ENCODE results near the gene TCF12.

Gene TCF12

DNA sequence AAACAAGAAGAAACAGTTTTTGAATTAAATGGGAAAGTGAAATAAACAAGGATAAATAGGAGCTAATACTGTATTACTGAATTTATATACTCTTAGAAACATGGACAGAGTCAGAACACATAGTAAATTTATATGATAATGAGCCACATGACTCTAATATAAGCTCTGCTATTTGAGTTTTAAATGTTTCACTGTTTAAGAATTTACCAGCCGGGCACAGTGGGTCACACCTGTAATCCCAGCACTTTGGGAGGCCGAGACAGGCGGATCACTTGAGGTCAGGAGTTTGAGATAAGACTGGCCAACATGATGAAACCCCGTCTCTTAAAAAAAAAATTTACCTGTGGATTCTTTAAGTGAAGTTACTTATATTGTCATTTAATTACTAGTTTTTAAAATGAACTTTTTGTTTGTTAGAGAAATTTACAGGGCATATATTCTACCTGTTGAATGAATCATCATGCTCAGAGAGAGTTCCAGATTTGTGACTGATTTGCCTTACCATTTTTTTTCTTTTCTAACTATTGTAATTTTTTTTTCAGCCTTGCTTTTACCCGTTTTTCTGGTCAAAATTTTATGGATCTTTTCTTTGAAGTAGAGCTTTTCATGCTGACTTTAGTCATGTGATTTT, 125.7 kb downstream of the TCF12 start:
- H3K4me3 ChIP-seq (ENCODE audit: low read depth, low read length): no peak overlapping the region
- H3K9ac ChIP-seq (ENCODE audit: low read depth, low read length): no peak overlapping the region
- no peaks in the 10 kb centered on the region for H3K27me3 ChIP-seq (ENCODE audit: control insufficient read depth, insufficient read depth, low read length)
- H3K9me3 ChIP-seq (ENCODE audit: control insufficient read depth, insufficient read depth, low read length): no peaks in the 10 kb centered on the region
- H3K4me1 ChIP-seq (ENCODE audit: control insufficient read depth, insufficient read depth, low read length): peaks cover 20% of the 10 kb centered on the region
- no peaks in the 10 kb centered on the region for H3K36me3 ChIP-seq (ENCODE audit: control insufficient read depth, insufficient read depth, low read length)

DNA sequence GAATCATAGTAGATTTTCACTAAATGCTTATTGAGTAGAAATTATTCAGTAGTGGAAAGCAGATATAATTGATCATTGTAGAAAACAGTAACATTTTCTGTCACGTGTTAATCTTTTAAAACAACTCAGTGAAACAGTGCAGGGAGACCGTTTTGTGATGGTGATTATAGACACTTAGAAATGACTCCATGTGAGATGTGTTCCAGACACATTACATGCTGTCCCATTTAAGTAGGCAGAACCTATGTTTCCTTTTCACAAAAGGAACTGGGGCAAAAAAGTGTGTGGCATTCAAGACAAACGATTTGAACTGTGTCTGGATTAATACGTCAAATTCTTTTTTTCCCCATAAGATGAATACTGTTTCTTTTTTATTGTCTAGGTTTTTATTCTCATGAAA, 126.5 kb downstream of the TCF12 start:
- Histone ChIP-seq H3K4me3 (ENCODE audit: low read depth, low read length) (no peak overlapping the region), H3K27me3 (ENCODE audit: control insufficient read depth, insufficient read depth, low read length) (no peaks in the 10 kb centered on the region), H3K36me3 (ENCODE audit: control insufficient read depth, insufficient read depth, low read length) (no peaks in the 10 kb centered on the region), H3K9me3 (ENCODE audit: control insufficient read depth, insufficient read depth, low read length) (no peaks in the 10 kb centered on the region), H3K9ac (ENCODE audit: low read depth, low read length) (no peak overlapping the region), H3K4me1 (ENCODE audit: control insufficient read depth, insufficient read depth, low read length) (peaks cover 15% of the 10 kb centered on the region)

DNA sequence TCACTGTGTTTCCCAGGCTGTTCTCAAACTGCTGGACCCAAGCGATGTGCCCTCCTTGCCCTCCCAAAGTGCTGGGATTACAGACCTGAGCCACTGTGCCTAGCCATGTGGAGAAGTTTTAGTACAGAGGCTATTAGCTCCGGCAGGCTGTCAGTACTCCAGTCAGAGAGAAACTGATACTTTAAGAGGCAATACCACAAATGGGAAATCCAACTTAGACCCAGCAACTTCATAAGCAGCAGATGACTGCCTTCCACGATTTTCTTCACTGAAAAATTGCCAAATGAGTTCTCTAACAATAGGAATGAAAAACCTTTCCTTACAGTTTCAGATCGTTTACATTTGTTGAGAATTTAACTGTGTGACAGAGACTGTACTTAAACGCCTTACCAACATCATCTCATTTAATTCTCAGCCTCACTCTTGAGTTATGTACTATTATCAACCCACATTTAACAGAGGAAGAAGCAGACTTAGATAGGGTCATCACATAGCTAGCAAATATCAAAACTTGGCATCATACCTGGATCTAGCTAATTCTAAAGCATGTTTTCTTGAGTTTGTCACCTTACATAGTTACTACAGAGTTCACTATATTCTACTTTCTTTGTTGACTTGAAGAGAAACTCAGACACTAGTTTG, 127.4 kb downstream of the TCF12 start:
- no peak overlapping the region for H3K4me3 ChIP-seq (ENCODE audit: low read depth, low read length)
- H3K9ac ChIP-seq (ENCODE audit: low read depth, low read length): no peak overlapping the region
- H3K9me3 ChIP-seq (ENCODE audit: control insufficient read depth, insufficient read depth, low read length): no peaks in the 10 kb centered on the region
- no peaks in the 10 kb centered on the region for H3K36me3 ChIP-seq (ENCODE audit: control insufficient read depth, insufficient read depth, low read length)
- peaks cover 11% of the 10 kb centered on the region for H3K4me1 ChIP-seq (ENCODE audit: control insufficient read depth, insufficient read depth, low read length)
- no peaks in the 10 kb centered on the region for H3K27me3 ChIP-seq (ENCODE audit: control insufficient read depth, insufficient read depth, low read length)

DNA sequence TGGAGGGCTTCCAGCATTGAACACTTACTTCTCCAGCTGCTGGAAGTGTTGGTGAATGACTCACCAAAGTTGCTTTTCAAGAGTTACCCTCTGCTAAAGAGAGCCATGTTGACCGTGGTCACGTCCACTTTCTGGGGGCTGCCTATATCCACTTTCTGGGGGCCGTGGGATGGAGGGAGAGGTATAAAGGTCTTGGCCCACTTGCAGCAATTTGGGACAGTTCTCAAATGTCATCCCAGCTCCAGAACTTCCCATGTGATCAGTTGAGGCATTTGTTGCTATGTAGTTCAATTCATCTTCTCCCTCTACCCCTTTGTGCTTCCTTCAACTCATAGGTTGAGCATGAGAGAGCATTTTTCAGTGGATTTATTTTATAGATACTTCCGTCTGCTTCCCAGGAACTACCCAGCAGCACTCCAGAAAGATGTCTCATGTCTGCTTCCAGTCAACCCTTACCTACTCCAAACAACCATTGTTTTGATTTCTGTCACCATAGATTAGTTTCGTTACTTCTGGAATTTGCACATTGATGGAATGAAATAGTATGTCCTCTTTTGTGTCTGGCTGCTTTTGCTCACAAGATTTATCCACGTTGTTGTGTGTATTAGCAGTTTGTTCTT, 130.6 kb downstream of the TCF12 start:
- Histone ChIP-seq H3K9me3 (ENCODE audit: control insufficient read depth, insufficient read depth, low read length) (no peaks in the 10 kb centered on the region), H3K9ac (ENCODE audit: low read depth, low read length) (no peak overlapping the region), H3K4me3 (ENCODE audit: low read depth, low read length) (no peak overlapping the region), H3K4me1 (ENCODE audit: control insufficient read depth, insufficient read depth, low read length) (peaks cover 5% of the 10 kb centered on the region), H3K36me3 (ENCODE audit: control insufficient read depth, insufficient read depth, low read length) (no peaks in the 10 kb centered on the region), H3K27me3 (ENCODE audit: control insufficient read depth, insufficient read depth, low read length) (no peaks in the 10 kb centered on the region)

DNA sequence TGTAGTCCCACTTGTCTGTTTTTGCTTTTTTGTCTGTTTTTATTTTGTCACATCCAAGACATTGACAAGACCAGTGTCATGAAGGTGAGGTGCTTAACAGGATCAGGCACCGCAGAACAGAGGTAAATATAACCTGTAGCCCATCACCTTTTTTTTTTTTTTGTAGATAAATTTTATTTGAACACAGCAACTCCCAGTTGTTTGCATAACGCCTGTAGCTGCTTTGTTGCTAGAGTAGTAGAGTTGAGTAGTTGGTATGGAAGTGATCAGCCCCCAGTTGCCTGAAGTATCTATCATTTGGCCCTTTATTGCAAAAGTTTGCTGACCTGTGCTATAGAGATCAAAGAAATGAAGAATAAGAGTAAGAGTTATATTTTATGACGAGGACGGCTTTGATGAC, 135.0 kb downstream of the TCF12 start:
- no peaks in the 10 kb centered on the region for H3K27me3 ChIP-seq (ENCODE audit: control insufficient read depth, insufficient read depth, low read length)
- no peak overlapping the region for H3K4me3 ChIP-seq (ENCODE audit: low read depth, low read length)
- no peak overlapping the region for H3K9ac ChIP-seq (ENCODE audit: low read depth, low read length)
- no peaks in the 10 kb centered on the region for H3K36me3 ChIP-seq (ENCODE audit: control insufficient read depth, insufficient read depth, low read length)
- H3K4me1 ChIP-seq (ENCODE audit: control insufficient read depth, insufficient read depth, low read length): peaks cover 5% of the 10 kb centered on the region
- no peaks in the 10 kb centered on the region for H3K9me3 ChIP-seq (ENCODE audit: control insufficient read depth, insufficient read depth, low read length)

DNA sequence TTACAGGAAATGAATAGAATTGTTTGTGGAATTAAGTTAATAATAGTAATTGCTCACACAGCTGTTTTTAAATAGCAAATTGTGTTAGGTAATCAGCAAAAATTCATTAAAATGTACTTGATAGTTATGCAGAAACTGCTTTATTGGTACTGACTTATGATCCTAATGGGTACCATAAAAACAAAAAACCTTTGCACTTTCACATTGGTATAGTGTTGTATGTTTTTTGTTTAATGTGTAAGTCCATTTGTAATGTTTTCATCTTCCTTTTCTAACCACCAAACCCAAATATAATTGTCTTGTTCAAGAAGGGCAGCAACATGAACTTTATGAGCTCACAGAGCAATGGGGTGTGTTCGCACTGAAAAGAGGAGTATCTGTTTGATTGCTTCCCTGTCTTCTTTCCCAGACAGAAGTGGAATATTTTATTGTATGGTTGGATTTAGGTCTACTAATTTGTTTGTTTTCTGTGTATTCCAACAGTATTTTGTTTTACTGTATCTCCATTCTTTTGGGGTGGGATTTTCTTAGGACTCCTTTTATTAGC, 135.8 kb downstream of the TCF12 start:
- H3K9ac ChIP-seq (ENCODE audit: low read depth, low read length): no peak overlapping the region
- H3K4me3 ChIP-seq (ENCODE audit: low read depth, low read length): no peak overlapping the region
- no peaks in the 10 kb centered on the region for H3K9me3 ChIP-seq (ENCODE audit: control insufficient read depth, insufficient read depth, low read length)
- H3K27me3 ChIP-seq (ENCODE audit: control insufficient read depth, insufficient read depth, low read length): no peaks in the 10 kb centered on the region
- H3K36me3 ChIP-seq (ENCODE audit: control insufficient read depth, insufficient read depth, low read length): no peaks in the 10 kb centered on the region
- peaks cover 7% of the 10 kb centered on the region for H3K4me1 ChIP-seq (ENCODE audit: control insufficient read depth, insufficient read depth, low read length)

- no peaks in the 10 kb centered on the region for H3K9me3 ChIP-seq (ENCODE audit: control insufficient read depth, insufficient read depth, low read length)
- no peaks in the 10 kb centered on the region for H3K27me3 ChIP-seq (ENCODE audit: control insufficient read depth, insufficient read depth, low read length)
- no peak overlapping the region for H3K9ac ChIP-seq (ENCODE audit: low read depth, low read length)
- no peak overlapping the region for H3K4me3 ChIP-seq (ENCODE audit: low read depth, low read length)
- no peaks in the 10 kb centered on the region for H3K36me3 ChIP-seq (ENCODE audit: control insufficient read depth, insufficient read depth, low read length)
- peaks cover 8% of the 10 kb centered on the region for H3K4me1 ChIP-seq (ENCODE audit: control insufficient read depth, insufficient read depth, low read length)
Observed at GRCh38 chr15:57056357-57056756, 137.9 kb downstream of the TCF12 start.

DNA sequence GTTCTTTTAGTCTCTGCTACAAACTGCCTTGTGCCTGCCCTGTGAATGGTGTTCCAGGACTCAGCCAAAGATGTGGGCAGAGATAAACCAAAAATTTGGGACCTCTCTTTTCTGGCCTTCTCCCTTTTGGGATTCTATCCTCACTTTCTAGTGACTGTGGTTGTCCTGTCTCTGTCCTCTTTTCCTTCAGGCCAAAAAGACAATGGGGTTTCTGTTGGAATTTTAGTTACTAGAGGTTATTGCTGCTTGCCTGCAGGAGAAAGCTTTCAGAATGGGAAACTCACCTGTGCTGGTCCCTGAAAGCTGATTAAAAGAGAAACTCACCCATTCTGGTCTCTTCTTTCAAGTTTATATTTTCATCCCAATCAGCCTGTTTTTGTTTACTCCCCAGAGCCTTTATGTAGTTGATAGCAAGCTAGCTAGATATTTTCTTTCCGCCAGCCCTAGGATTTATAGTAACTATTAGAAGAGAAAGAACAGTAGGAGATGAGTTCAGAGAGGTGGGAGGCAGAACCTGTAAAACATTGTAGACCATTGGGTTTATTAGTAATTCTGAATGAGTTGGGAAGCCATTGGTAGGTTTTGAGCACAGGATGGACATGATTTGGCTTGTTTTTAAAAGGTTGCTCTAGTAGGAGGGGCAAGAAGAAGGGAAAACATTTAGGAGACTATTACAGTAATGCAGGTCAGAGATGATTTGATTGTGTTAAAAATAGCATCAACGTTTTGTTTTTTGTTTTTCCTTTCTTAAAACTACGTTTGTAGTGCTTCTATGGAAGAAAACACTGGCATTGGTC, 138.9 kb downstream of the TCF12 start:
- Histone ChIP-seq H3K9ac (ENCODE audit: low read depth, low read length) (no peak overlapping the region), H3K4me3 (ENCODE audit: low read depth, low read length) (no peak overlapping the region), H3K27me3 (ENCODE audit: control insufficient read depth, insufficient read depth, low read length) (no peaks in the 10 kb centered on the region), H3K9me3 (ENCODE audit: control insufficient read depth, insufficient read depth, low read length) (no peaks in the 10 kb centered on the region), H3K4me1 (ENCODE audit: control insufficient read depth, insufficient read depth, low read length) (peaks cover 8% of the 10 kb centered on the region), H3K36me3 (ENCODE audit: control insufficient read depth, insufficient read depth, low read length) (no peaks in the 10 kb centered on the region)

DNA sequence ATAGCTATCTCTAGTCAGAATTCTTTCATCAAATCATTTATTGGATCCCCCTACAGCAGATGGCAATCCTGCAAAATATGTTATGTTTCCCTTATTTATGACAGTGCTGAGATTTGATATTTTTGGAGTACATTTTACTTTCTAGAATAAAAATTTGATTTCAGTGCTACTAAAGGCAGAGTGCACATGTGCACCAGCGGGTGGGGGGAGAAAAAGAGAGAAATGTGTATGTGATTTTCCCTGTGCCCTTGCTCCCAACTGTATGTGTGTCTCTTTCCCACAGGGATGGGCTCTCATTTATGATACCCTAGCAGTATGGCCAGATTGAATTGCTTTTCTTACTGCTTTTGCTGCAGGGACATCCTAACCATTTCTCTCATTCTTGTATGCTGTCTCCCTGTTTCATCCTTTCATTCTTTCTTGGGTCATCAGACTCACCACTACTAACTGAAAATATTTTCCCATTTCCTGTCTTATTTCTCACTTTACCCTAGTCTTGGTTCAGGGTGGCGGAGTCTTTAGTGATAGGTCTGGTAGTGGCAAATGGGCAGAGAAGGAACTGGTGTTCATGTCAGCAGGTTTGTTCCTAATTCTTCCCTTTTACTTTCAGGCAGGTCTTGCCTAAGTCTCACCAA, 140.7 kb downstream of the TCF12 start:
- peaks cover 3% of the 10 kb centered on the region for H3K4me1 ChIP-seq (ENCODE audit: control insufficient read depth, insufficient read depth, low read length)
- no peaks in the 10 kb centered on the region for H3K9me3 ChIP-seq (ENCODE audit: control insufficient read depth, insufficient read depth, low read length)
- H3K9ac ChIP-seq (ENCODE audit: low read depth, low read length): no peak overlapping the region
- no peaks in the 10 kb centered on the region for H3K27me3 ChIP-seq (ENCODE audit: control insufficient read depth, insufficient read depth, low read length)
- no peak overlapping the region for H3K4me3 ChIP-seq (ENCODE audit: low read depth, low read length)
- H3K36me3 ChIP-seq (ENCODE audit: control insufficient read depth, insufficient read depth, low read length): no peaks in the 10 kb centered on the region

GRCh38 chr15:57060799-57061198, 142.4 kb downstream of the TCF12 start:
- Histone ChIP-seq H3K36me3 (ENCODE audit: control insufficient read depth, insufficient read depth, low read length) (no peaks in the 10 kb centered on the region), H3K9me3 (ENCODE audit: control insufficient read depth, insufficient read depth, low read length) (no peaks in the 10 kb centered on the region), H3K9ac (ENCODE audit: low read depth, low read length) (no peak overlapping the region), H3K4me3 (ENCODE audit: low read depth, low read length) (no peak overlapping the region), H3K27me3 (ENCODE audit: control insufficient read depth, insufficient read depth, low read length) (no peaks in the 10 kb centered on the region), H3K4me1 (ENCODE audit: control insufficient read depth, insufficient read depth, low read length) (peaks cover 3% of the 10 kb centered on the region)

GRCh38 chr15:57061281-57061680, 142.8 kb downstream of the TCF12 start:
- Histone ChIP-seq H3K27me3 (ENCODE audit: control insufficient read depth, insufficient read depth, low read length) (no peaks in the 10 kb centered on the region), H3K4me1 (ENCODE audit: control insufficient read depth, insufficient read depth, low read length) (peaks cover 3% of the 10 kb centered on the region), H3K9me3 (ENCODE audit: control insufficient read depth, insufficient read depth, low read length) (no peaks in the 10 kb centered on the region), H3K9ac (ENCODE audit: low read depth, low read length) (no peak overlapping the region), H3K36me3 (ENCODE audit: control insufficient read depth, insufficient read depth, low read length) (no peaks in the 10 kb centered on the region), H3K4me3 (ENCODE audit: low read depth, low read length) (no peak overlapping the region)
